GM10248 (cell line): ENCODE data around the gene KCNH1.

ENCODE experiments used
- CTCF ChIA-PET: fragments of 300-600 bp; sonication (Branson Sonifier 250); formaldehyde crosslinking; extraction: SDS; loops from one replicate; lab custom pipeline; 2021; ENCODE audit warnings: antibody characterized with exemption; lab: Yijun Ruan, JAX
- POLR2A ChIA-PET: fragments of 350-650 bp; sonication (Branson Sonifier 250); formaldehyde crosslinking; extraction: SDS; loops from one replicate; lab custom pipeline; 2020; ENCODE audit warnings: antibody characterized with exemption; lab: Yijun Ruan, JAX
- DNase-seq: peaks from one replicate; pipeline ENCODE4 v3.0.0; 2012; ENCODE audit errors: extremely low spot score
- TF ChIP-seq, protein P1 (sequence below): IDR thresholded peaks from 2 replicates; pipeline ENCODE4 v1.5.1; 2012; ENCODE audit warnings: mild to moderate bottlenecking, low read depth; ENCODE audit errors: extremely low read depth, missing control alignments, control extremely low read depth

The KCNH1 gene

DNA sequence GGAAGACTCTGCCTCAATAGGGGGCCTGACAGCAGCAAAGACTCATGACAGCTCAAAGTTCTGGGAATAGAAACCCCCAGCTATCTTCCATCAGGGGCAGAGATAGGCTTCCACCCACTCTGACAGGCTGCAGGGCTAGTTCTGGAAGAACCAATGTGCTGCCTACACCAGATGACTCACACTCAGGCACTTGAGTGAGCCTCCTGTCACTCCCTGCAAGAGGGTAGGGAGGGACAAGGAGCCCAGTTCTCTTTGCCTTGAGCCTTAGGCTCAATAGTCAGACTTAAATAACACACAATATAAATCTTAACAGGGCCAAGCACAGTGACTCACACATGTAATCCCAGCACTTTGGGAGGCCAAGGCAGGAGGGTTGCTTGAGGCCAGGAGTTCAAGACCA lies 418.9 kb downstream of the KCNH1 start:
- ChIA-PET CTCF (interaction anchor here (1.4 kb wide), 1 partner anchor 18 kb away, joined by 3 read pairs; no protein-coding TSS in a partner anchor), POLR2A (no interaction called here)
- DNase-seq = no peak
- TF ChIP-seq, protein P1, sequence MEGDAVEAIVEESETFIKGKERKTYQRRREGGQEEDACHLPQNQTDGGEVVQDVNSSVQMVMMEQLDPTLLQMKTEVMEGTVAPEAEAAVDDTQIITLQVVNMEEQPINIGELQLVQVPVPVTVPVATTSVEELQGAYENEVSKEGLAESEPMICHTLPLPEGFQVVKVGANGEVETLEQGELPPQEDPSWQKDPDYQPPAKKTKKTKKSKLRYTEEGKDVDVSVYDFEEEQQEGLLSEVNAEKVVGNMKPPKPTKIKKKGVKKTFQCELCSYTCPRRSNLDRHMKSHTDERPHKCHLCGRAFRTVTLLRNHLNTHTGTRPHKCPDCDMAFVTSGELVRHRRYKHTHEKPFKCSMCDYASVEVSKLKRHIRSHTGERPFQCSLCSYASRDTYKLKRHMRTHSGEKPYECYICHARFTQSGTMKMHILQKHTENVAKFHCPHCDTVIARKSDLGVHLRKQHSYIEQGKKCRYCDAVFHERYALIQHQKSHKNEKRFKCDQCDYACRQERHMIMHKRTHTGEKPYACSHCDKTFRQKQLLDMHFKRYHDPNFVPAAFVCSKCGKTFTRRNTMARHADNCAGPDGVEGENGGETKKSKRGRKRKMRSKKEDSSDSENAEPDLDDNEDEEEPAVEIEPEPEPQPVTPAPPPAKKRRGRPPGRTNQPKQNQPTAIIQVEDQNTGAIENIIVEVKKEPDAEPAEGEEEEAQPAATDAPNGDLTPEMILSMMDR = no peak

DNA sequence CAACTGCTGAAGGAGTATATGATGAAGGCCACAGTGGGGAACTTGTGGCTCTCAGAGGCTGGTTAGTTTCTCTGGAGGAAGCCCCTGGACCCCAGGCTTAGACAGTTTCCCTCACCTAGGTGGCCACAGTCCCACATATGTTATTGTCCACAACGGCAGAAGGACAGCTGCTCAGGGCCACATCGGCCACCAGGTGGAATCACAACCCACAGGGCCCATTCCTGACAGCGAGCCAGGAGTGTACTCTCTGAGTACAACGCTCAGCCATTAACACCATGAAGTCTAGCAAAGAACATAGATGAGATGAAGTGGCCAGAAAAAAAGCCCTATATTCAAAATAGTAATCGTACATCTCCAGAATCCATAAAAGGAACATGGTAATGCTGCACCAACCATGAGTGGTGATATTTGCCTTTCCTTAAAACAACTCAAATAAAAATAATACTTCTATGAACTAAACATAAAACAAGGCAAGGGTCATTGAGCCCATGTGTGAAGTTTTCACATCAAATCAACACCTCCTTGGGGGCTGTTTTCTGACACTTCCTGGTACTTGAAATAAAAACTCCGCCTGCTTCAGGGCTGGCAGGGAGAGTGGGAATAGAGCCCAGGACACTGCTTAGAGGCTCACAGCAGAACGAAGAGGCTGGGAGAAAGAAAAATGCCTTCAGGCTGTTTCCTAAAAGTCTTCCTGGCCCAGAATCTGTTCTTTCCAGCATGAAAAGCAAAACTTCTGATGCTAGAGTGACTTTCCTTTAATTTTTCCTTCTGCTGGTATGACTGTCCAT lies 421.9 kb downstream of the KCNH1 start:
- CTCF ChIA-PET = no interaction called here
- POLR2A ChIA-PET = no interaction called here
- no peak for DNase-seq
- TF ChIP-seq, protein P1 = no peak

DNA sequence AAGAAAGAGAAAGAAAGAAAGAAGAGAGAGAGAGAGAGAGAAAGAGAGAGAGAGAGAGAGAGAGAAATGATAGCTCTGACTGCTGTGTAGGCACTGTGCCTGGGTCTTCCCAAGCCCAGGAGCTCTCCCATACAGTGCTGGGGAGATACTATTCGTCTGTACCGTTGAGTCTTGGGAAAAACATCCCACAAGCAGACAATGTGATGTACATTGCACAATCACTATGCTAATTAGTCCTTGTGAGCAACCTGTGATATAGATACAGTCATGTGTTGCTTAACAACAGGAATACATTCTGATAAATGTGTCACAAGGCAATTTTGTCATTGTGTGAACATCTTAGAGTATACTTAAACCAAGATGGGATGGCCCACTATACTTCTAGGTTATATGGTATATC lies 424.2 kb downstream of the KCNH1 start:
- TF ChIP-seq, protein P1 = no peak
- ChIA-PET CTCF (no interaction called here), POLR2A (no interaction called here)
- DNase-seq = no peak

DNA sequence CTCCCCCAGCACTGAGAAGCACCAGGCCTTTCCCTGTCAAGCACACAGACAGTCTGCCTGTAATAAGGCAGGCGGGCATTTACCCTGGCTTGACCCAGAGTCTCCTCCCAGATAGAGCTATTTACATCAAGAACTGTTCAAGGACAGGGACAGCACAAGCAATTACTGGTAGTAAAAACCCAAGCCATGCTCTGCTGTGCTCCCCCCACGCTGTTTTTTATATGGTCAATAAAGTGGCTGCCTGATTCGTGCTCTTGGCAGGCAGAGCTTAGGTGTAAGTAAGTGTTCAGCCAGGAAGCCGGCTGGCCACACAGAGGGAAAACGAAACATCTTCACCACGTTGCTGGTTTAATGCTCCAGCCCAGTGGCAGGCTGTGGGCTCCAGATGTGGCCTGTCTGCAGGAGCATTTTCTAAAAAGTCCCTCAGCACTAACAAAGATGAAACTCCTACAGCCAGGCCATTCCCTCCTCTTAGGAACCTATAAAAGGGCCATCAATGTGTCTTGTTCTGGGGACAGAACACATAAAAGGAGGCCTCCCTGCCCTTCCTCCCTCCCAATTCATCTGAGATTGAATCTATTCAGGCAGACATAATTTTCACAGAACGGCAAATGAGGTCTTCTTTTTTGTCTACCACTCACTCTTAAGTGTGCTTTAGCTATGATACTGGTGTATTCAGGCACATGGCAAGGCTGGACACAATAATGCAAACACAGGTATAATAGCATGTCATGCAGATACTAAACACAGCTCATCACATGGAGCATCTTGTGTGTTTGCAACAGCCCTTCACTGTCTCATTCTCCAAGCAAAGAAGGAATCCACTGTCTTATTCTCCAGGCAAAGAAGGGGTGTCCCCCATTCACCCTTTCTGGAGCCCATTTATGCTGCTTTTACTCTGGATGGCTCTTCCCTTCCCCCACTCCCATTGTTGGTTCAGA lies 426.4 kb downstream of the KCNH1 start:
- ChIA-PET POLR2A (no interaction called here), CTCF (interaction anchor here (1.0 kb wide), 1 partner anchor 13 kb away, joined by 5 read pairs; no protein-coding TSS in a partner anchor)
- no peak for DNase-seq
- TF ChIP-seq, protein P1 = no peak

DNA sequence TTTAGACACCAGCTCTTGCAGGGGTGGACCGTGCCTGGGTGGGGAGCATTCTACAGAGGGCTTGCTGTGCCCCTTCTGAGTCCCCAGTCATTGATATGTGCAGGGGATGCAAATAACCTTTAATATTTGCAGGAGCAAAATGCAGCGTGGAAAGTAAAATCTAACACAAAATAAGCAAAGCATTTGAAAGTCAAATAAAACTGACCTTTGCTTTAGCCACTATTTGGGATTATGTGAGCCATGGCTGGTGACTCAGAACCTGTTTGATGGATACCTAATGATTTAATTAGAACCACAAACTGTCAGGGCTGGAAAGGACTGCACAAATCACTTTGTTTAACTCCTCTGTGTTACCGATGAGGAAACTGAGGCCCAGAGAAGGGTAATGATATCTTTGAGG lies 427.7 kb downstream of the KCNH1 start:
- no peak for DNase-seq
- TF ChIP-seq, protein P1 = no peak
- ChIA-PET CTCF (no interaction called here), POLR2A (no interaction called here)

DNA sequence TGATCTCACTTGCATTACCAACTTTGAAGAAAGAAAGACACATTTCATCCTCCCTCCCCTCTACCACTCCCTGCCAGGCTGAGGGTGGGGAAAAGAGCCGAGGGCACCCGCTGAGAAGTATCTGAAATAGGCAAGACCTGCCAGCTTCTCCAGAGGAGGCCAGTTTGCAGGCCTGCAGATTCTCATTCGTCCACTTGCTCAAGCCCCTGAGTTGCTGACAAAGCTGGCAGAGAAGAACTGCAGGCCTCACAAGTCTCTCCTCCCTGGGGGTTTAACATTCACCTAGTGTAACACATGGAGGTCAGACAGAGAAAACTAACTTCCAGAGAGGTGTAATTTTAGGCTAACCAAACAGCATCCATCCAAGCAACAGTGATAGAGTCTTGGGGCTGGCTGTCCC lies 428.9 kb downstream of the KCNH1 start:
- POLR2A ChIA-PET = no interaction called here
- TF ChIP-seq, protein P1 = no peak
- DNase-seq = no peak
- CTCF ChIA-PET = no interaction called here
